CD8-positive, alpha-beta memory T cell (primary cell): ENCODE measurements around the gene ZNF148. TPM values are rescaled to one million over a fixed set of nuclear protein-coding genes. Genes with fewer than 3 reads are reported as not detected.

Experiments used
- CTCF ChIA-PET: fragments of 350-600 bp; sonication (Branson Sonifier 250); formaldehyde crosslinking; loops from one replicate; lab custom pipeline; 2021; ENCODE audit warnings: antibody characterized with exemption; lab: Charles Lee
- POLR2A ChIA-PET: fragments of 350-600 bp; sonication (Branson Sonifier 250); formaldehyde crosslinking; loops from one replicate; lab custom pipeline; 2021; ENCODE audit warnings: antibody characterized with exemption; lab: Charles Lee
- DNase-seq, 5 donors: peaks; one replicate each; pipeline versions ENCODE4 v3.0.0 to v3.0.0-alpha.2; 2020 to 2022; ENCODE audit warnings: mixed read lengths in 1 of 5
- H3K27ac ChIP-seq: one replicate; pipeline ENCODE4 v1.7.0; 2013; ENCODE audit warnings: low read depth, mild to moderate bottlenecking, low read length, moderate library complexity
- H3K27me3 ChIP-seq: 2 replicates; pipeline ENCODE4 v1.7.0; 2013; ENCODE audit warnings: low read length, mild to moderate bottlenecking; ENCODE audit not compliant: insufficient read depth, poor library complexity, severe bottlenecking
- H3K36me3 ChIP-seq: 2 replicates; pipeline ENCODE4 v1.7.0; 2013; ENCODE audit warnings: mild to moderate bottlenecking, low read length, moderate library complexity; ENCODE audit not compliant: insufficient read depth
- H3K4me1 ChIP-seq: 2 replicates; pipeline ENCODE4 v1.7.0; 2013; ENCODE audit warnings: mild to moderate bottlenecking, low read length, moderate library complexity; ENCODE audit not compliant: insufficient read depth
- H3K4me3 ChIP-seq: 2 replicates; pipeline ENCODE4 v1.7.0; 2013; ENCODE audit warnings: mild to moderate bottlenecking, low read length
- H3K9me3 ChIP-seq: 2 replicates; pipeline ENCODE4 v1.7.0; 2013; ENCODE audit warnings: mild to moderate bottlenecking, low read length
- H3K27ac Mint-ChIP-seq, 8 donors: one replicate each; pipeline ENCODE4 v1.8.0; 2020 to 2021; ENCODE audit warnings: mixed read lengths in 8 of 8, mild to moderate bottlenecking in 6 of 8, inconsistent platforms in 3 of 8, moderate library complexity in 3 of 8
- H3K27me3 Mint-ChIP-seq, 2 donors: one replicate each; pipeline ENCODE4 v1.8.0; 2020 to 2021; ENCODE audit warnings: mixed read lengths in 2 of 2, mild to moderate bottlenecking in 1 of 2, moderate library complexity in 1 of 2
- H3K36me3 Mint-ChIP-seq, 3 donors: one replicate each; pipeline ENCODE4 v1.8.0; 2020 to 2021; ENCODE audit warnings: mixed read lengths in 3 of 3, inconsistent platforms in 1 of 3, mild to moderate bottlenecking in 1 of 3
- H3K4me1 Mint-ChIP-seq, 3 donors: one replicate each; pipeline ENCODE4 v1.8.0; 2020 to 2021; ENCODE audit warnings: mixed read lengths in 3 of 3, inconsistent platforms in 1 of 3, mild to moderate bottlenecking in 1 of 3
- H3K4me3 Mint-ChIP-seq, 7 donors: one replicate each; pipeline ENCODE4 v1.8.0; 2020 to 2021; ENCODE audit warnings: mixed read lengths in 7 of 7, mild to moderate bottlenecking in 6 of 7, moderate library complexity in 4 of 7, inconsistent platforms in 2 of 7
- H3K9me3 Mint-ChIP-seq, 5 donors: one replicate each; pipeline ENCODE4 v1.8.0; 2020 to 2022; ENCODE audit warnings: mixed read lengths in 5 of 5, mild to moderate bottlenecking in 3 of 5, moderate library complexity in 2 of 5, inconsistent platforms in 1 of 5
- polyA plus RNA-seq: library from polyadenylated mRNA; unstranded; fragments of 300-500 nt; fragmentation: Illumina TruSeq; gene quantifications from one replicate; pipeline ENCODE4 v1.2.3, GENCODE V29; 2021
- total RNA-seq, 2 experiments: library from RNA; stranded (reverse); gene quantifications; one replicate each; pipeline ENCODE4 v1.2.3, GENCODE V29; 2021

The ZNF148 gene
- total and polyA plus RNA-seq, 3 experiments from 2014 or later: 35.4 to 69.6 (median 39.3) TPM

DNA sequence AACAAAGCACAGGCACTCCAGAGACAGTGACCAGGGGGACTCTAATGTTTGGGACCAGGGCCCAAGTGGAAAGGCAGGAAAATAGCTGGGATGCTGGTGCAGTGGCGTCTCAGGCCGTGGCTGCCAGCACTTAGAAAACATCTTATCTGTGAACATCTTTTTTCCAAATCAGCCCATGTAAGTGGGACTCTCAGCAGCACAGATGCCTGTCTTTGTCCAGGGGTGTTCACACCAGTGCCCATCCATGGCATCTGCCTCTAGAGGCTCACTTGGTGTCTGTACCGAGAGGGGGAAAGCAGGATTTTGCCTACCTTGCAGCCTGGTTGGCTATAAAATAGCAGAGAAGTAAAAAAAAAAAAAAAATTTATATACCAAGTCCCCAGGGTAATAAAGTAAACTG, 189.3 kb downstream of the ZNF148 start:
- no peak for DNase-seq
- Mint-ChIP-seq H3K4me1 (no peaks in the 10 kb centered on the region), H3K4me3 (no peak overlapping the region), H3K27me3 (no peaks in the 10 kb centered on the region), H3K36me3 (no peaks in the 10 kb centered on the region), H3K27ac (no peak overlapping the region), H3K9me3 (no peaks in the 10 kb centered on the region)
- Histone ChIP-seq H3K27ac (no peak overlapping the region), H3K4me1 (no peaks in the 10 kb centered on the region), H3K4me3 (no peak overlapping the region), H3K9me3 (no peaks in the 10 kb centered on the region), H3K27me3 (no peaks in the 10 kb centered on the region), H3K36me3 (no peaks in the 10 kb centered on the region)
- ChIA-PET CTCF (no interaction called here), POLR2A (no interaction called here)

- no peak overlapping the region for H3K4me3 Mint-ChIP-seq
- Histone ChIP-seq H3K9me3 (no peaks in the 10 kb centered on the region), H3K4me3 (no peak overlapping the region), H3K27me3 (no peaks in the 10 kb centered on the region), H3K4me1 (no peaks in the 10 kb centered on the region), H3K36me3 (no peaks in the 10 kb centered on the region), H3K27ac (no peak overlapping the region)
- no peaks in the 10 kb centered on the region for H3K9me3 Mint-ChIP-seq
- ChIA-PET POLR2A (no interaction called here), CTCF (no interaction called here)
- H3K36me3 Mint-ChIP-seq: no peaks in the 10 kb centered on the region
- peaks cover 0 to 2% of the 10 kb centered on the region in 2 donors for H3K27me3 Mint-ChIP-seq
- H3K27ac Mint-ChIP-seq: no peak overlapping the region
- H3K4me1 Mint-ChIP-seq: no peaks in the 10 kb centered on the region
- DNase-seq: no peak
Measured at GRCh38 chr3:125179884-125180240, 195.3 kb downstream of the ZNF148 start.

GRCh38 chr3:125179143-125179883, 195.8 kb downstream of the ZNF148 start:
- no peaks in the 10 kb centered on the region for H3K9me3 Mint-ChIP-seq
- H3K27me3 ChIP-seq: no peaks in the 10 kb centered on the region
- ChIA-PET POLR2A (no interaction called here), CTCF (no interaction called here)
- H3K36me3 Mint-ChIP-seq: peaks cover 0 to 1% (median 0%) of the 10 kb centered on the region in 3 donors
- no peaks in the 10 kb centered on the region for H3K4me1 Mint-ChIP-seq
- no peak overlapping the region for H3K4me3 ChIP-seq
- no peaks in the 10 kb centered on the region for H3K9me3 ChIP-seq
- H3K36me3 ChIP-seq: no peaks in the 10 kb centered on the region
- peaks cover 0 to 2% of the 10 kb centered on the region in 2 donors for H3K27me3 Mint-ChIP-seq
- no peak overlapping the region for H3K27ac Mint-ChIP-seq
- H3K4me3 Mint-ChIP-seq: no peak overlapping the region
- H3K27ac ChIP-seq: no peak overlapping the region
- DNase-seq: no peak
- H3K4me1 ChIP-seq: no peaks in the 10 kb centered on the region

- ChIA-PET POLR2A (no interaction called here), CTCF (no interaction called here)
- no peaks in the 10 kb centered on the region for H3K27me3 ChIP-seq
- H3K27me3 Mint-ChIP-seq: peaks cover 0 to 2% of the 10 kb centered on the region in 2 donors
- H3K9me3 Mint-ChIP-seq: peaks cover 0 to 10% (median 7%) of the 10 kb centered on the region in 5 donors
- no peak overlapping the region for H3K27ac Mint-ChIP-seq
- H3K4me3 Mint-ChIP-seq: no peak overlapping the region
- no peaks in the 10 kb centered on the region for H3K36me3 ChIP-seq
- no peak overlapping the region for H3K4me3 ChIP-seq
- H3K36me3 Mint-ChIP-seq: peaks cover 0 to 7% (median 1%) of the 10 kb centered on the region in 3 donors
- no peak for DNase-seq
- H3K27ac ChIP-seq: no peak overlapping the region
- no peaks in the 10 kb centered on the region for H3K4me1 Mint-ChIP-seq
- no peaks in the 10 kb centered on the region for H3K9me3 ChIP-seq
- H3K4me1 ChIP-seq: no peaks in the 10 kb centered on the region
Measured at GRCh38 chr3:125177746-125178145, 197.4 kb downstream of the ZNF148 start.

Other genes starting within 250 kb of the ZNF148 start
- gene SLC12A8, start 162.6 kb downstream of the ZNF148 start, total RNA-seq: 1 to 10 TPM in 1 of 2 experiments, under 1 TPM in 1; 0.91 to 1.0 TPM
- gene SLC12A8, start 162.6 kb downstream of the ZNF148 start, polyA plus RNA-seq: not detected
- gene SNX4, start 144.9 kb upstream of the ZNF148 start, total RNA-seq: 10 to 100 TPM; 48.7 to 50.8 TPM
- 23.3 TPM for gene SNX4, start 144.9 kb upstream of the ZNF148 start, polyA plus RNA-seq
- 10 to 100 TPM; 17.3 to 19.0 TPM for gene OSBPL11, start 220.2 kb upstream of the ZNF148 start, total RNA-seq
- 7.5 TPM for gene OSBPL11, start 220.2 kb upstream of the ZNF148 start, polyA plus RNA-seq